Colonic mucosa (tissue), 4 donors: Measurements from ENCODE around the gene COMP. TPM values are rescaled to one million over a fixed set of nuclear protein-coding genes. Genes with fewer than 3 reads are reported as not detected.

Source experiments
- DNase-seq: peaks from one replicate; pipeline ENCODE4 v3.0.0-alpha.2; 2020
- H3K27ac ChIP-seq: fragments of 200-600 bp; one replicate; pipeline ENCODE4 v1.8.0; 2021
- H3K27me3 ChIP-seq: fragments of 200-600 bp; one replicate; pipeline ENCODE4 v1.8.0; 2021
- H3K36me3 ChIP-seq: fragments of 200-600 bp; one replicate; pipeline ENCODE4 v1.8.0; 2021
- H3K4me1 ChIP-seq: fragments of 200-600 bp; one replicate; pipeline ENCODE4 v1.8.0; 2021; ENCODE audit warnings: mild to moderate bottlenecking
- H3K4me3 ChIP-seq: fragments of 200-600 bp; one replicate; pipeline ENCODE4 v1.8.0; 2021
- H3K9ac ChIP-seq, 2 donors: one replicate each; pipeline ENCODE4 v1.7.0; 2013; ENCODE audit warnings: control low read depth in 2 of 2, low read depth in 2 of 2, low read length in 2 of 2
- H3K9me3 ChIP-seq: fragments of 200-600 bp; one replicate; pipeline ENCODE4 v1.8.0; 2021
- intact Hi-C: fragments of 100-400 bp; cut with DNase I; formaldehyde crosslinking; loops from one replicate; pipeline ENCODE4 v1.14.1; 2022
- total RNA-seq, 2 donors: library from RNA; stranded (reverse); fragmentation: NEBNext Ultra II Directional in 1 of 2; extraction: Animal tissue kit (Norgen Biotek cat#: 25700) in 1 of 2; gene quantifications; one replicate each; pipeline ENCODE4 v1.2.1, GENCODE V29; 2021
- TF ChIP-seq, protein P1 (sequence below): fragments of 200-600 bp; IDR thresholded peaks from one replicate; pipeline ENCODE4 v1.8.0; 2022; ENCODE audit warnings: antibody characterized with exemption, mild to moderate bottlenecking
- donor health status: healthy.
- donor health status: DM: no; HTN: no; CAD: no.
- donor health status: DM: no; HTN: no; CAD: no.

The COMP gene
- total RNA-seq, 2 donors from 2014 or later, result 0.13 TPM; not detected in 1

DNA sequence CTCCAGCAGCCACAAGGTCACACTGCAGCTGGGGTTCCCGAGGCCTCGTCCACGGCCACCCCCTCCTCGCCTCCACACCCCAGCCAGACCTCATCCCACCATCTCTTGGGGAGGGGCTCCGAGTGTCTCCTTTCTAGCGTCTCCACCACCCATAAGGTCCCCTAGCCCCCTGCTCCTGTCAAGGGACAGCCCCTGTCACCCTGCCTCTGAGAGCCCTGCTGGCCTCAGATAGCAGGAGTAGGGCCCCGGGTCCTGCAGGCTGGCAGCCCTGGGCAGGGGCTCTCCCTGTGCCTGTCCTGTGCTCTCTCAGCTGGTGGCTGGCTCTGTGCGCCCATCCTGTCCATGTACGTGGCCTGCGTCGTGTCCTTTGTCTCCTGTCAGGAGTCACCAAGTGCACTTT, 17.0 kb downstream of the COMP start:
- Histone ChIP-seq H3K27ac (no peak overlapping the region), H3K4me1 (no peaks in the 10 kb centered on the region), H3K27me3 (no peaks in the 10 kb centered on the region), H3K4me3 (no peak overlapping the region), H3K9me3 (no peaks in the 10 kb centered on the region), H3K36me3 (no peaks in the 10 kb centered on the region), H3K9ac (no peak overlapping the region)
- no peak for DNase-seq
- TF ChIP-seq, protein P1, sequence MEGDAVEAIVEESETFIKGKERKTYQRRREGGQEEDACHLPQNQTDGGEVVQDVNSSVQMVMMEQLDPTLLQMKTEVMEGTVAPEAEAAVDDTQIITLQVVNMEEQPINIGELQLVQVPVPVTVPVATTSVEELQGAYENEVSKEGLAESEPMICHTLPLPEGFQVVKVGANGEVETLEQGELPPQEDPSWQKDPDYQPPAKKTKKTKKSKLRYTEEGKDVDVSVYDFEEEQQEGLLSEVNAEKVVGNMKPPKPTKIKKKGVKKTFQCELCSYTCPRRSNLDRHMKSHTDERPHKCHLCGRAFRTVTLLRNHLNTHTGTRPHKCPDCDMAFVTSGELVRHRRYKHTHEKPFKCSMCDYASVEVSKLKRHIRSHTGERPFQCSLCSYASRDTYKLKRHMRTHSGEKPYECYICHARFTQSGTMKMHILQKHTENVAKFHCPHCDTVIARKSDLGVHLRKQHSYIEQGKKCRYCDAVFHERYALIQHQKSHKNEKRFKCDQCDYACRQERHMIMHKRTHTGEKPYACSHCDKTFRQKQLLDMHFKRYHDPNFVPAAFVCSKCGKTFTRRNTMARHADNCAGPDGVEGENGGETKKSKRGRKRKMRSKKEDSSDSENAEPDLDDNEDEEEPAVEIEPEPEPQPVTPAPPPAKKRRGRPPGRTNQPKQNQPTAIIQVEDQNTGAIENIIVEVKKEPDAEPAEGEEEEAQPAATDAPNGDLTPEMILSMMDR, result no peak
- intact Hi-C loops, result no loop called here

DNA sequence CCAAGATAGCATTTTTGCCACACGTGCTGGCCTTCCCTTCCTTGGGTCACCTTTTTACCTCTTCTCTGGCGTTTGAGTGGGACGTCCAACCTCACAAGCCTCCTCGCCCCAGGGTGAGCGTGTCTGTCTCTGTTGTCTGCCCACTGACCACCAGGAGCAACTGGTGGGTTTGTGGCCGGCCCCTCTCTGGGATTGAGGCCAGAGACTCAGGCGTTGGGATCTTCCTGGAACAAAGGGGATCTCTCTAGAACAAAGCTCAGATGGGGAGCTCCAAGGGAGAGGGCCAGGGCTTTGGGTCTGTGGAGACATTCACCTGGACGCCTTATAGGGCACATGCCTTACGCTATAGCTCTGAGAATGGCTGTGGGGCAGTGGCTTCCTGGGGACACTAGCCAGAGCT, 17.4 kb downstream of the COMP start:
- TF ChIP-seq, protein P1, result no peak
- no peak for DNase-seq
- no peaks in the 10 kb centered on the region for H3K27me3 ChIP-seq
- H3K36me3 ChIP-seq, result no peaks in the 10 kb centered on the region
- no peak overlapping the region for H3K9ac ChIP-seq
- no peak overlapping the region for H3K27ac ChIP-seq
- intact Hi-C loops, result no loop called here
- H3K4me1 ChIP-seq, result no peaks in the 10 kb centered on the region
- H3K9me3 ChIP-seq, result no peaks in the 10 kb centered on the region
- no peak overlapping the region for H3K4me3 ChIP-seq

DNA sequence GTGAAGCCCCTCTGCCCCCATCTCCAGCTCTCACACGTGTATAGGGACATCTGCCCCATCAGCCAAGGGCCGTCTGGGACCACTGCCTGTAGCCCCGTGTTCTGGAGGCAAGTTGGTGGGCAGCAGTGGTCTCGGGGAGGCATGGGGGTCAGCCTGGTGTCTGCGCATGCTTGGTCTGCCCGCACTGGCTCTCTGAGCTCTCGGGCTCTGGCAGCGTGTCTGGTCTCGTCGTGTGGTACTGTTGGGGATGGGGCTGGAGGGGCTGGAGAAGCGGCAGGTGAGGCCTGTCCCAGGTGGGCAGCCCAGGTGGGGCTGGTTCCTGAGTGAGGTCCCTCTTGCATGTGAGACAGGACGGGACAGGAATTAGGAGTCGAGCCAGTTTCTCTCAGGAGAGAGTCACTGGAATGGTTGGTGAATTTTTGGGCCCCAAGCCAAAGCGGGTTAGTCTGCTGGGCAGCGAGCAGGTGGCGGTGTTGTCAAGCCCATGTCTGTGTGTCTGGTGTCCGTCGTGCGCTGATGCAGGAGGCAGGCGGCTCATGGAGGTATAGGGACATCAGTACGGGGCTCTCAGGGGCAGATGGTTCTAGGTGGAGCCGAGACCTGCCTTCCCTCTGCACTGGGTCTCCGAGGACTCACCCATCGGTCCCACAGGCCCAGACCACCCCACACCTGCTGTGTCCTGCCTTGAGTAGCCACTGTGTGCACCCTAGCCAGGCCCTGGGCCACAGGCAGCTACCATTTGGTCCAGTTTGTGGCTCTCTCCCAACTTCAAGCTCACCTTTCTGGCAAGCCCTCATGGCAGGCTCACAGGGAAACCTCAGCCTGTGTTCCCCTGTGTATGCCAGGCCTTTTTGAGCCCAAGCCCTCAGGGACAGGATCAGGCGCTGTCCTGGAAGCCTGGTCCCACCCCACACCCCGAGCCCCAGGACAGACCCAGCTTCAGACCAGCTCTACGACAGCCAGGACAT, 18.2 kb downstream of the COMP start:
- Histone ChIP-seq H3K27ac (no peak overlapping the region), H3K9ac (no peak overlapping the region), H3K27me3 (no peaks in the 10 kb centered on the region), H3K36me3 (no peaks in the 10 kb centered on the region), H3K4me3 (no peak overlapping the region), H3K4me1 (no peaks in the 10 kb centered on the region), H3K9me3 (no peaks in the 10 kb centered on the region)
- TF ChIP-seq, protein P1, result no peak
- no peak for DNase-seq
- intact Hi-C loops, result no loop called here

DNA sequence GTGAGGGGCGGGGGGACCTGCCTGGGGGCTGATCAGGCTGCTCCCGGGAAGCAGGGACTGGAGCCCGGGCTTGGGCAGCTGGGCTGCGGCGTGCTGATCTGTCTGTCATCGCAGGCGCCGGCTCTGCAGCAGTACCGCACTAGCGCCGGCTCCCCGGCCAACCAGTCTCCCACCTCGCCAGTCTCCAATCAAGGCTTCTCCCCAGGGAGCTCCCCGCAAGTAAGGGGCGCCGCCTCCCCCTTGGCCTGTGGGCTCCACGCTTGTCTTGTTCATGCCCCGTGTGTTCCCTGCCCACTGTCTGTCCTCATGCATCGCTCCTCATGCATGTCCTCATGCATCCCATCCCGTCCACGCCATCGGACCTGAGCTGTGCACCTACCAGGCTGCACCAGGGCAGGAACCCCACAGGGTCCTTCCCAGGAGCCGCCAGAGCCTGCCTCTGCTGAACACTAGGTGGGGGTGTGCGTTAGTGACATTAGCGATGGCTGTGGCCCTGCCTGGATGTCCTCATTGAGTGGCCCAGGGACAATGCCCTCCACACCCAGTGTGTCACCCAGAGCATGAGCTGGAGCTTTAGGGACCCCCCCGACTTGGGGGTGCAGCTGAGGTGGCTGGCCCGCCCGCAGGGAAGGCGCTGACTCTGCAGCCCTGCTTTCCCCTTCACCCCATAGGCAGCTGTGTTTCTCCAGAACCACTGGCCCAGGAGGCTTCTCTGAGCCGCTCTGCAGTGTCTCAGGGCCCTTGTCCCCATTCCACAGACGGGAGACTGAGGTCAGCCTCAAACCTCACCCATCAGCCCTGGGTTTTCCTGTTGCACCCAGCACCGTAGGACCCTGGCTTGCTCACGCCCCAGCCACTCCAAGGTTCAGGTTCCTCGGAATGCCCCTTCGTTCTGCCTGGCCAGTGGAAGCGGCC, 19.5 kb downstream of the COMP start:
- DNase-seq, result no peak
- Histone ChIP-seq H3K9me3 (no peaks in the 10 kb centered on the region), H3K36me3 (no peaks in the 10 kb centered on the region), H3K4me1 (no peaks in the 10 kb centered on the region), H3K4me3 (no peak overlapping the region), H3K9ac (no peak overlapping the region), H3K27ac (no peak overlapping the region), H3K27me3 (no peaks in the 10 kb centered on the region)
- intact Hi-C loops, result no loop called here
- TF ChIP-seq, protein P1, result no peak

DNA sequence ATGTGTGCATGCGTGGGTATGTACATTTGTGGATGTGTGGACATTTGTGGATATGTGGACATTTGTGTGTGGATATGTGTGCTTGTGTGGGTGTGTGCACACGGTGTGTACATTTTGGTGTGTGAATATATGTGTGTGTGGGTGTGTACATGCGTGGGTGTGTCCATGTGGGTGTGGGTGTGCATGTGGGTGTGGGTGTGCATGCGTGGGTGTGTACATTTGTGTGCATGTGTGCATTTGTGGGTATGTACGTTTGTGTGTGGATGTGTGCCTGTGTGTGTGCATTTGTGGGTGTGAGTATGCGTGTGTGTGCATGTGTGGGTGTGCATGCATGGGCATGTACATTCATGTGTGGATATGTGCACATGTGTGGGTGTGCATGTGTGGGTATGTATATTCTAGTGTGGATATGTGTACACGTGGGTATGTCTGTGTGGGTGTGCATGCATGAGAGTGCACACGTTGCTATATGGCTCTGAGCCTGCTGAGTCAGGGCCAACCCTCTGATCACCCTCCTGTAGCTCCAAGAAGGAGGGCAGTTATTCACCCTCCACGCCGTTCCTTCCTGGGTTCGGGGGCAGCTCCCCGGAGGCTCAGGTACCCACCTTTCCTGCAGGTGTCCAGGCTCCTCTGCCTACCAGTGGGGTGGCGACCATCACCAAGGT, 20.3 kb downstream of the COMP start:
- TF ChIP-seq, protein P1, result no peak
- DNase-seq, result no peak
- Histone ChIP-seq H3K9me3 (no peaks in the 10 kb centered on the region), H3K9ac (no peak overlapping the region), H3K27me3 (no peaks in the 10 kb centered on the region), H3K36me3 (no peaks in the 10 kb centered on the region), H3K27ac (no peak overlapping the region), H3K4me1 (no peaks in the 10 kb centered on the region), H3K4me3 (no peak overlapping the region)
- intact Hi-C loops, result no loop called here
